ENCODE results near the gene SHISA5.
A peak's percentile ranks its signal among the peaks of the same experiment; 100 is the strongest.

The SHISA5 gene

DNA sequence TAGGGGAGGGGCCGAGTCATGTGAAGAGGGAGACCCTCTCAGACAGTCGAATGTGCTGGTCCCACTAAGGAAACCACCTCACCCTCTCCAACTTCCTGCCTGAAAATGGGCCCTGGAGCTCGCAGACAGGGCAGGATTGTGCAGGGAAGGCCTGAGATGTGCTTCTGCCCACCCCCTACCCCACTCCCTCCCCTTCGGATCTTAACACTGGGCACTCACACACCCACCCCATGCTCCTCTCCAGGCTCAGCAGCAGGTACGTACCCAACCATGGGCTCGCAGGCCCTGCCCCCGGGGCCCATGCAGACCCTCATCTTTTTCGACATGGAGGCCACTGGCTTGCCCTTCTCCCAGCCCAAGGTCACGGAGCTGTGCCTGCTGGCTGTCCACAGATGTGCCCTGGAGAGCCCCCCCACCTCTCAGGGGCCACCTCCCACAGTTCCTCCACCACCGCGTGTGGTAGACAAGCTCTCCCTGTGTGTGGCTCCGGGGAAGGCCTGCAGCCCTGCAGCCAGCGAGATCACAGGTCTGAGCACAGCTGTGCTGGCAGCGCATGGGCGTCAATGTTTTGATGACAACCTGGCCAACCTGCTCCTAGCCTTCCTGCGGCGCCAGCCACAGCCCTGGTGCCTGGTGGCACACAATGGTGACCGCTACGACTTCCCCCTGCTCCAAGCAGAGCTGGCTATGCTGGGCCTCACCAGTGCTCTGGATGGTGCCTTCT is 37.4 kb downstream of the SHISA5 start:
- Histone ChIP-seq H3K4me3 (ENCODE audit: low read length) (peak overlapping the region; percentile 86), H3K36me3 (replicated peaks; ENCODE audit: low read depth, low read length) (peaks cover 41% of the 10 kb centered on the region), H3K4me2 (ENCODE audit: low read length) (peak overlapping the region; percentile 97), H2AFZ (ENCODE audit: low read depth, low read length) (no peak overlapping the region), H4K20me1 (ENCODE audit: insufficient read depth, low read length) (no peaks in the 10 kb centered on the region), H3K9ac (ENCODE audit: low read length) (peak overlapping the region; percentile 90), H3K79me2 (ENCODE audit: low read length) (peaks cover 53% of the 10 kb centered on the region), H3K9me3 (ENCODE audit: insufficient read depth, low read length) (no peaks in the 10 kb centered on the region), H3K27me3 (ENCODE audit: low read depth, low read length) (no peaks in the 10 kb centered on the region), H3K4me1 (ENCODE audit: low read length) (peaks cover 20% of the 10 kb centered on the region), H3K27ac (ENCODE audit: low read length) (peak overlapping the region; percentile 75)
- TF ChIP-seq EZH2phosphoT487 (IDR thresholded peaks at IDR 0.05; ENCODE audit: low read depth), result no peak
- no peak for TF ChIP-seq CTCF (IDR thresholded peaks at IDR 0.05; ENCODE audit: low read depth, low read length)

GRCh38 chr3:48465531-48466378 is 38.2 kb downstream of the SHISA5 start:
- Histone ChIP-seq H3K79me2 (ENCODE audit: low read length) (peaks cover 46% of the 10 kb centered on the region), H3K4me3 (ENCODE audit: low read length) (peak overlapping the region; percentile 86), H3K27ac (ENCODE audit: low read length) (peak overlapping the region; percentile 75), H3K4me1 (ENCODE audit: low read length) (peaks cover 18% of the 10 kb centered on the region), H4K20me1 (ENCODE audit: insufficient read depth, low read length) (no peaks in the 10 kb centered on the region), H3K4me2 (ENCODE audit: low read length) (peak overlapping the region; percentile 97), H3K9me3 (ENCODE audit: insufficient read depth, low read length) (no peaks in the 10 kb centered on the region), H3K27me3 (ENCODE audit: low read depth, low read length) (no peaks in the 10 kb centered on the region), H2AFZ (ENCODE audit: low read depth, low read length) (peak overlapping the region; percentile 67; the same call in 1 of the 2 replicates), H3K9ac (ENCODE audit: low read length) (peak overlapping the region; percentile 90), H3K36me3 (replicated peaks; ENCODE audit: low read depth, low read length) (peaks cover 48% of the 10 kb centered on the region)
- peak; percentile 69 for TF ChIP-seq CTCF (IDR thresholded peaks at IDR 0.05; ENCODE audit: low read depth, low read length)
- no peak for TF ChIP-seq EZH2phosphoT487 (IDR thresholded peaks at IDR 0.05; ENCODE audit: low read depth)

- no peaks in the 10 kb centered on the region for H3K9me3 ChIP-seq (ENCODE audit: insufficient read depth, low read length)
- peaks cover 53% of the 10 kb centered on the region for H3K36me3 ChIP-seq (replicated peaks; ENCODE audit: low read depth, low read length)
- H2AFZ ChIP-seq (ENCODE audit: low read depth, low read length), result no peak overlapping the region
- peaks cover 18% of the 10 kb centered on the region for H3K4me1 ChIP-seq (ENCODE audit: low read length)
- no peak for TF ChIP-seq EZH2phosphoT487 (IDR thresholded peaks at IDR 0.05; ENCODE audit: low read depth)
- TF ChIP-seq CTCF (IDR thresholded peaks at IDR 0.05; ENCODE audit: low read depth, low read length), result no peak
- H3K27me3 ChIP-seq (ENCODE audit: low read depth, low read length), result no peaks in the 10 kb centered on the region
- H3K4me3 ChIP-seq (ENCODE audit: low read length), result no peak overlapping the region
- H3K27ac ChIP-seq (ENCODE audit: low read length), result peak overlapping the region; percentile 75
- H4K20me1 ChIP-seq (ENCODE audit: insufficient read depth, low read length), result no peaks in the 10 kb centered on the region
- H3K4me2 ChIP-seq (ENCODE audit: low read length), result peak overlapping the region; percentile 97; the same call in 1 of the 2 replicates
- H3K9ac ChIP-seq (ENCODE audit: low read length), result peak overlapping the region; percentile 90; the same call in 1 of the 2 replicates
- peaks cover 41% of the 10 kb centered on the region for H3K79me2 ChIP-seq (ENCODE audit: low read length)
Measured at GRCh38 chr3:48465237-48465530, 38.8 kb downstream of the SHISA5 start.

DNA sequence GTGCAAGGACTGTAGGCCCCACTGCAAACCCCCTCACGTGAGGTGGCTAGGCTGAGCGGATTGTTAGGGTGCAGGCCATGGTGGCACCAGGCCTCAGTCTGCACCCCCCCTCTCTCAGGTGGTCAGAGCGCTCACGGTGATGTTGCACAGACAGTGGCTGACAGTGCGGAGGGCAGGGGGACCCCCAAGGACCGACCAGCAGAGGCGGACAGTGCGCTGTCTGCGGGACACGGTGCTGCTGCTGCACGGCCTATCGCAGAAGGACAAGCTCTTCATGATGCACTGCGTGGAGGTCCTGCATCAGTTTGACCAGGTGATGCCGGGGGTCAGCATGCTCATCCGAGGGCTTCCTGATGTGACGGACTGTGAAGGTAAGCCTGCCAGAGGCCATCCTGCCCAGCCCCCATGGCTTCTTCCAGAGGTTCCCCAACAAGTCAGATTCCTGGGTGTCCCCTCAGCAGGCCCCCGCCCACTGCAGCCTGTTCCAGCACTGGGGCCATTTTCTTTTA is 39.2 kb downstream of the SHISA5 start:
- H3K4me2 ChIP-seq (ENCODE audit: low read length), result no peak overlapping the region
- H3K9me3 ChIP-seq (ENCODE audit: insufficient read depth, low read length), result no peaks in the 10 kb centered on the region
- H3K4me1 ChIP-seq (ENCODE audit: low read length), result peaks cover 18% of the 10 kb centered on the region
- H3K36me3 ChIP-seq (replicated peaks; ENCODE audit: low read depth, low read length), result peaks cover 54% of the 10 kb centered on the region
- H3K27ac ChIP-seq (ENCODE audit: low read length), result no peak overlapping the region
- H3K9ac ChIP-seq (ENCODE audit: low read length), result no peak overlapping the region
- H2AFZ ChIP-seq (ENCODE audit: low read depth, low read length), result no peak overlapping the region
- TF ChIP-seq EZH2phosphoT487 (IDR thresholded peaks at IDR 0.05; ENCODE audit: low read depth) (no peak), CTCF (IDR thresholded peaks at IDR 0.05; ENCODE audit: low read depth, low read length) (no peak)
- no peak overlapping the region for H3K4me3 ChIP-seq (ENCODE audit: low read length)
- no peaks in the 10 kb centered on the region for H4K20me1 ChIP-seq (ENCODE audit: insufficient read depth, low read length)
- H3K79me2 ChIP-seq (ENCODE audit: low read length), result peaks cover 37% of the 10 kb centered on the region
- H3K27me3 ChIP-seq (ENCODE audit: low read depth, low read length), result no peaks in the 10 kb centered on the region
